Activated naive CD8-positive, alpha-beta T cell treated with anti-CD3 and anti-CD28 coated beads, Interleukin-2, amount 10 ng/mL, durations not matched to agents 7 days and 5 days (primary cell): ENCODE measurements around the gene NEUROD2. TPM values are rescaled to one million over a fixed set of nuclear protein-coding genes. Genes with fewer than 3 reads are reported as not detected.

Experiments
- ATAC-seq: fragments of 150-1000 bp; cut with Tn5 transposase; one replicate; pipeline ENCODE4 v1.10.0; 2021; ENCODE audit warnings: low read depth, moderate library complexity
- POLR2A ChIA-PET: fragments of 350-600 bp; sonication (Branson Sonifier 250); formaldehyde crosslinking; loops from one replicate; lab custom pipeline; 2021; ENCODE audit warnings: antibody characterized with exemption; lab: Charles Lee
- DNase-seq: peaks from one replicate; pipeline ENCODE4 v3.0.0; 2021
- H3K27ac Mint-ChIP-seq: one replicate; pipeline ENCODE4 v1.8.0; 2022; ENCODE audit warnings: mild to moderate bottlenecking, mixed read lengths
- H3K27me3 Mint-ChIP-seq: one replicate; pipeline ENCODE4 v1.8.0; 2022; ENCODE audit warnings: mild to moderate bottlenecking, moderate library complexity, mixed read lengths
- H3K36me3 Mint-ChIP-seq: one replicate; pipeline ENCODE4 v1.8.0; 2021; ENCODE audit warnings: mild to moderate bottlenecking, mixed read lengths
- H3K4me1 Mint-ChIP-seq: one replicate; pipeline ENCODE4 v1.8.0; 2021; ENCODE audit warnings: mixed read lengths
- H3K4me3 Mint-ChIP-seq: one replicate; pipeline ENCODE4 v1.8.0; 2022; ENCODE audit warnings: mild to moderate bottlenecking, moderate library complexity, mixed read lengths
- H3K9me3 Mint-ChIP-seq: one replicate; pipeline ENCODE4 v1.8.0; 2021; ENCODE audit warnings: mixed read lengths
- total RNA-seq, 2 experiments: library from RNA; stranded (reverse); gene quantifications; one replicate each; pipeline ENCODE4 v1.2.3, GENCODE V29; 2021

The NEUROD2 gene
- total RNA-seq, 2 experiments from 2014 or later, result not detected

- H3K4me3 Mint-ChIP-seq, result peak overlapping the region; percentile 80
- no peaks in the 10 kb centered on the region for H3K36me3 Mint-ChIP-seq
- DNase-seq, result peak; percentile 93
- no peaks in the 10 kb centered on the region for H3K9me3 Mint-ChIP-seq
- peak overlapping the region; percentile 7 for H3K27ac Mint-ChIP-seq
- ATAC-seq, result peak; percentile 71
- H3K27me3 Mint-ChIP-seq, result peaks cover 43% of the 10 kb centered on the region
- POLR2A ChIA-PET, result interaction anchor here (0.6 to 0.9 kb wide), 3 partner anchors 10 to 359 kb away, joined by 3 read pairs; partner anchors contain the start of gene PSMD3
- H3K4me1 Mint-ChIP-seq, result peaks cover 9% of the 10 kb centered on the region
These were observed 14.0 kb upstream of the NEUROD2 start for GRCh38 chr17:39621523-39622379.

- no peak for DNase-seq
- Mint-ChIP-seq H3K9me3 (no peaks in the 10 kb centered on the region), H3K4me3 (no peak overlapping the region), H3K4me1 (peaks cover 5% of the 10 kb centered on the region), H3K27me3 (peaks cover 36% of the 10 kb centered on the region), H3K36me3 (no peaks in the 10 kb centered on the region), H3K27ac (no peak overlapping the region)
- POLR2A ChIA-PET, result no interaction called here
- no peak for ATAC-seq
These were observed 12.0 kb upstream of the NEUROD2 start for GRCh38 chr17:39619786-39620101.

GRCh38 chr17:39618956-39619785 is 11.5 kb upstream of the NEUROD2 start:
- no peak for ATAC-seq
- Mint-ChIP-seq H3K27ac (no peak overlapping the region), H3K4me1 (peaks cover 5% of the 10 kb centered on the region), H3K36me3 (no peaks in the 10 kb centered on the region), H3K4me3 (no peak overlapping the region), H3K27me3 (peaks cover 34% of the 10 kb centered on the region), H3K9me3 (no peaks in the 10 kb centered on the region)
- POLR2A ChIA-PET, result no interaction called here
- no peak for DNase-seq

DNA sequence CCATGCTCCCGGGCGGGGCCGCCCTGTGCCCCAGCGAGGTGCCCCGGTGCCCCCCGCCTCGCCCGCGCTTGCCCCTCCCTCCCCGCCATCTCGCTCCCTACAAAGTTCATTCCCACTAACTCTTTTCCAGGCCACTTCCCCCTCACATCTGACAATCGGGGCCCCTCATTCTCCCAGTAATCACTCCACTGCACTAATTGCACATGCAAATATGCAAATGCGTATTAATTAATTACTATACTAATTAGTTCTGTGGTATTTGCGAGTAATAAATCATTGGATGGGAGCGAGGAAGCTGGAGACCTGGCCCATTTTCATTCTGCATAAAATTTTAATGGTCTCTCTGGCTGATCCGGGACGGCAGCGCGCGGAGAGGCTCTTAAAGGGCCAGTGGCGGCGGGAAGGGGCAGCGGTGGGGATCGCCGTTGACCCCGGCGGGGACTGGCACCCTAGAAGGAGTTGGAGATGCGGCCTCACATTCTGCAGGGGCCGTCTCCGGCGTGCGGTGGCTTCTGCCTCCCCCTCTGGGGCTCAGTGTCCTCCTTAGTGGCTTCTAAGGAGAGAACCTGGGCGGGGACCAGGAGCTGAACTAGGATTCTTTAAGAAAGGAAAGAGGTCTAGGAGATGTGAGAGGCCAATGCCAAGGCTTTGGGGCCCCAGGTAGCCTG is 10.7 kb upstream of the NEUROD2 start:
- POLR2A ChIA-PET, result no interaction called here
- DNase-seq (no peak), ATAC-seq (no peak)
- Mint-ChIP-seq H3K36me3 (no peaks in the 10 kb centered on the region), H3K4me1 (peaks cover 5% of the 10 kb centered on the region), H3K9me3 (no peaks in the 10 kb centered on the region), H3K27me3 (peaks cover 34% of the 10 kb centered on the region), H3K27ac (no peak overlapping the region), H3K4me3 (peak overlapping the region; percentile 76)

GRCh38 chr17:39617446-39618245 is 9.9 kb upstream of the NEUROD2 start:
- peak overlapping the region; percentile 76 for H3K4me3 Mint-ChIP-seq
- H3K27me3 Mint-ChIP-seq, result peaks cover 34% of the 10 kb centered on the region
- peaks cover 5% of the 10 kb centered on the region for H3K4me1 Mint-ChIP-seq
- DNase-seq, result peak; percentile 60
- POLR2A ChIA-PET, result interaction anchor here (0.6 kb wide), 1 partner anchor 449 kb away, joined by 4 read pairs; no protein-coding TSS in a partner anchor
- no peaks in the 10 kb centered on the region for H3K9me3 Mint-ChIP-seq
- peak; percentile 16 for ATAC-seq
- H3K36me3 Mint-ChIP-seq, result no peaks in the 10 kb centered on the region
- H3K27ac Mint-ChIP-seq, result no peak overlapping the region

- Mint-ChIP-seq H3K9me3 (no peaks in the 10 kb centered on the region), H3K4me3 (peak overlapping the region; percentile 59), H3K4me1 (peaks cover 1% of the 10 kb centered on the region), H3K36me3 (no peaks in the 10 kb centered on the region), H3K27me3 (peaks cover 34% of the 10 kb centered on the region), H3K27ac (no peak overlapping the region)
- POLR2A ChIA-PET, result no interaction called here
- ATAC-seq (no peak), DNase-seq (no peak)
These were observed 9.4 kb upstream of the NEUROD2 start for GRCh38 chr17:39617100-39617445.

GRCh38 chr17:39615434-39615833 is 7.7 kb upstream of the NEUROD2 start:
- no peaks in the 10 kb centered on the region for H3K4me1 Mint-ChIP-seq
- POLR2A ChIA-PET, result no interaction called here
- peaks cover 35% of the 10 kb centered on the region for H3K27me3 Mint-ChIP-seq

DNA sequence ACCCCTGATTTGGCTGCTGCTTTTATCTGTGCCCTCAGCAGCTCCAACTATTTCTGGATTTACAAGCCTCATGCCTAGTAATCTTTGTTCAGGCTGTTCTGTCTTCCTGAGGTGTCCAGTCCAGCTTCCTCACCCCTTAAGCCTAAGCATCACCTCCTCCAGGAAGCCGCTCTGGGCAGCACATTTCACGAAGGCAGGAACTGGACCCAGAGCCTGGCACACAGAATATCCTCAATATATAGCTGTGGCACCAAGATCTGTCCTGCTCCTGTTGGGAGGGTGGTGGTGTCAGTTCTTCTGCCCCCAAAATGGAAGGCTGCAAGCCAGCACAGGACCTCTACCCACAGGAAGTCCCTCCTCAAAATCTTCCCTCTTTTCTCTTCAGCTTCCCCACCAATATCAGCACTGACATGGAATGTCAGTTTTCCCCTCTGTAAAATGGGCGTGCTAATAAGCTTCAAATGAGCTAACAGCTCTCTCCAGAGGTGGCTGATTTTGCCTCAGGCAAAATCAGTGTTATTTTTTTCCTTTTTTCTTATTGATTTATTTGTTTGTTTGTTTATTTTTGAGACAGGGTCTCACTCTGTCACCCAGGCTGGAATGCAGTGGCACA is 6.9 kb upstream of the NEUROD2 start:
- H3K4me1 Mint-ChIP-seq, result no peaks in the 10 kb centered on the region
- H3K36me3 Mint-ChIP-seq, result no peaks in the 10 kb centered on the region
- H3K4me3 Mint-ChIP-seq, result no peak overlapping the region
- H3K27me3 Mint-ChIP-seq, result peaks cover 32% of the 10 kb centered on the region
- no peak for ATAC-seq
- H3K9me3 Mint-ChIP-seq, result no peaks in the 10 kb centered on the region
- POLR2A ChIA-PET, result no interaction called here
- no peak overlapping the region for H3K27ac Mint-ChIP-seq
- DNase-seq, result no peak

More at GRCh38 chr17:39615434-39615833, 7.7 kb upstream of the NEUROD2 start:
- Mint-ChIP-seq H3K9me3 (no peaks in the 10 kb centered on the region), H3K27ac (no peak overlapping the region), H3K4me3 (no peak overlapping the region), H3K36me3 (no peaks in the 10 kb centered on the region)
- ATAC-seq (no peak), DNase-seq (no peak)

DNA sequence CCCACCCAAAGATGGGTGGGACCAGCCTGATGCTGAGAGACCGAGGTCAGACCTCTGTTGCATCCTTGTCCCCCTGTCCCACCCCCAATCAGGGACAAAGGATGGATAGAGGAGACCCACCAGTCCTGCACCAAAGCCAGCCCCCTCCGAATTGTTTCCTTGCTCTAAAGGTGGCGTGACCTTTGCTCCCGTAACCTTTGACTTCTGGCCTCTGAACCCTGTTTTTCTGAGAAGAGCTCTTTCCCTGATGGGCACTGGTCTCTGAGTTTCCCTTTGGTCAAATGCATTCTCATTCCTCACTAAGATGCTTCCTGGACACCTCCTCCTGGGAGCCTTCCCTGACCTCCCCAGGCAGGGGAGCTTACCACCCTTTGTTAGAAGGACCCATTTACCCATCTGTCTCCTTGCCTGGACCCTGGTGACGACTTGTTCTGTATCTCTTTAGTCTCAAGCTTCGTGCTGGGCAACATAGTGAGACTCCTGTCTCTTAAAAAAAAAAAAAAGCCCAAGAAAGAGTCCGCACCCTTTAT is 5.3 kb upstream of the NEUROD2 start:
- Mint-ChIP-seq H3K27ac (no peak overlapping the region), H3K4me1 (no peaks in the 10 kb centered on the region), H3K9me3 (no peaks in the 10 kb centered on the region), H3K27me3 (peaks cover 40% of the 10 kb centered on the region), H3K36me3 (no peaks in the 10 kb centered on the region), H3K4me3 (no peak overlapping the region)
- no peak for DNase-seq
- no peak for ATAC-seq
- POLR2A ChIA-PET, result no interaction called here

GRCh38 chr17:39612291-39612894 is 4.7 kb upstream of the NEUROD2 start:
- no peaks in the 10 kb centered on the region for H3K9me3 Mint-ChIP-seq
- H3K4me3 Mint-ChIP-seq, result no peak overlapping the region
- DNase-seq, result no peak
- H3K27me3 Mint-ChIP-seq, result peaks cover 44% of the 10 kb centered on the region
- POLR2A ChIA-PET, result no interaction called here
- H3K36me3 Mint-ChIP-seq, result no peaks in the 10 kb centered on the region
- H3K4me1 Mint-ChIP-seq, result no peaks in the 10 kb centered on the region
- no peak for ATAC-seq
- H3K27ac Mint-ChIP-seq, result no peak overlapping the region

DNA sequence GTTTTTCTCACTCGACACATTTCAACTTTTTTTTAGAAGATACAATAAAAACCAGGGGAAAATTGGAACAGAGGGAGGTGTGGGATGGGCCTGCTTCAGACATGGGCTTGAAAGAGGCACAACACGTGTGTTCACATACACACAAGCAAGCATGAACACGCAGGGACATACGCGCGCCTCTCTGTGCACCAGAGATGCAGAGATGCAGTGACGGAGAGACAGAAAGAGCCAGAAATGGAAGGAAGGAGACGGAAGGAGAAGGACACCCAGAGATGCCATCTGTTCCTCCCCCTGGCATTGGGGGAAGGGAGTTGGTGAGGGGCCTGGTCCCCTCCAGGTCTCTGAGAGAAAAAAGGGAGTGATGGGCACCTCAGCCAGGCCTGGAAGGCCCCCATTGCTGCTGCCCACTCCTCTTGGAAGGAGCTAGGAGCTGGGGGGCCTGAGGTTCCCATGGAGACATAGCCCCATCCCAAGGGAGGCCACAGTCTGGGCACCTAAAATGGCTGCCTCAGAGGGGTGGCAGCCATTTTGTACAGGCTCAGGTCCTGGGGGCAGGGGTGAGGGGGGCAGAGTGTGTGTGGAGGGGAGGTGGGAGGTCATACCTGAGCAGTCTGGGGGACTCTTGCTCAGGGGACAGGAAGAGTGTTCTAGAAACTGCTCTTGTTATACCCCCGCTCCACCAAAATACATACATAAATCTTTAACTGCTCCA is 3.8 kb upstream of the NEUROD2 start:
- no peak overlapping the region for H3K27ac Mint-ChIP-seq
- no peaks in the 10 kb centered on the region for H3K36me3 Mint-ChIP-seq
- no peak for ATAC-seq
- H3K27me3 Mint-ChIP-seq, result peaks cover 42% of the 10 kb centered on the region
- peaks cover 5% of the 10 kb centered on the region for H3K4me1 Mint-ChIP-seq
- H3K9me3 Mint-ChIP-seq, result no peaks in the 10 kb centered on the region
- DNase-seq, result no peak
- POLR2A ChIA-PET, result no interaction called here
- H3K4me3 Mint-ChIP-seq, result no peak overlapping the region
